ENCODE data around the gene C2orf15. TPM values are rescaled to one million over a fixed set of nuclear protein-coding genes. Genes with fewer than 3 reads are reported as not detected.
"Not testable (repeated sequence)": the region's sequence is repeated elsewhere in the genome, so short reads cannot be mapped to it uniquely, and the experiment has no call there.

Gene C2orf15
- total RNA-seq, 1 donor from 2014 or later = 1.1 TPM

DNA sequence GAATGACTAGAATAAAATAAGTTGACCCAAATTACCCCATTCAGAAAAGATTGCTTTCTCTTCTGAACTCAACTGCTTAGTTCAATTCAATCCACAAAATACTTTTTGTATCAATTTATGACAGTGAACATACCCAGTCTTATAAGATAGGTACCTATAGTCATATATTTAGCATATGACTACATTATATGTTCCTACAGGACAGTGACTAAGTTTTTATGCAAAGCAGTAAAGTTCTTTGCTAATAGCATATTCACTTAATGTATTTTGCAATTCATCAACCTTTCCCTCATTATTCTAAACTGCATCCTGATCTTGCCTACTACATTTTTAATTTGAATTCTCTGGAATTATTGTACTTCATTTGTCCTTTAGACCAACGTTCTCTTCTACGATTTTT lies 30.3 kb upstream of the C2orf15 start:
- no peaks in the 10 kb centered on the region for H3K36me3 ChIP-seq
- no peak overlapping the region for H3K4me3 ChIP-seq
- intact Hi-C loops (cut with DNase I) = no loop called here
- ATAC-seq = no peak
- no peaks in the 10 kb centered on the region for H3K4me1 ChIP-seq
- H3K27ac ChIP-seq = no peak overlapping the region
- H3K27me3 ChIP-seq = no peaks in the 10 kb centered on the region
- H3K9me3 ChIP-seq = no peaks in the 10 kb centered on the region
- TF ChIP-seq CTCF (IDR thresholded peaks at IDR 0.05) = no peak
- DNase-seq = no peak

DNA sequence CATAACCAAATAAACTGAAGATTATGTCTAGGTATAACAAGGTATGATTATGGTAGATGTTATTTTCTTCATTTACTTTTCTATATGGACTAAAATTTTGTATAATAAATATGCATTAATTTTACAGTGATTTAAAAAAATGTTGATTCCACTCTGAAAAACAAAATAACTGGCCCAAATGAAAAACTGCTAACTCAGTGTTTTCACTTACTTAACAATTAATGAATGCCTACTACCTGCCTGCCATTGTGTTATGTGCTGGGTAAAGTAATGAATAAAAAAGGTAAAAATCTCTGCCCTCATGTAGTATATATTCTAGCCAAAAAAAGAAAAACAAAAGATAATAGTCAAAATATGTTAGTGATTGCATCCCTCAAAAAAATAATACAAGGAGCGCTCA lies 29.6 kb upstream of the C2orf15 start:
- DNase-seq (no peak), ATAC-seq (no peak)
- Histone ChIP-seq H3K9me3 (no peaks in the 10 kb centered on the region), H3K4me3 (no peak overlapping the region), H3K4me1 (no peaks in the 10 kb centered on the region), H3K27ac (no peak overlapping the region), H3K36me3 (no peaks in the 10 kb centered on the region), H3K27me3 (no peaks in the 10 kb centered on the region)
- TF ChIP-seq CTCF (IDR thresholded peaks at IDR 0.05) = no peak
- intact Hi-C loops (cut with DNase I) = no loop called here

DNA sequence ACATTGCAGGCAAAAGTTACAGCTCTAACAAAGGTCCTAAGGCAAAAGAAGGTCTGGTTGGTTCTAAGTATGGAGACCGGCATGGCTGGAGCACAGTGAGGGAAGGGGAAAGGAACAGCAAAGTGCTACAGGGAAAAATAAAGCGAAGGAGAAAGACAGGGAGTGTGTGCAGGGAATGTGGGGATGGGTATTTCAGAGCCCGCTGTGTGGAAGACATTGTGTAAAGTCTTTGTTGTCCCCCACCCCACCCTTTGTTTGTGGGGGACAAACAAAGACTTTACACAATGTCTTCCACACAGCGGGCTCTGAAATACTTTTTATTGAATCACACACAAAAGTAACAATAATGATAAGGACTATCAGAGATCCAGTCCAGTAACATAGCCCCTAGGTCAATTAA lies 28.9 kb upstream of the C2orf15 start:
- ATAC-seq (no peak), DNase-seq (no peak)
- Histone ChIP-seq H3K27ac (no peak overlapping the region), H3K27me3 (no peaks in the 10 kb centered on the region), H3K36me3 (no peaks in the 10 kb centered on the region), H3K9me3 (no peaks in the 10 kb centered on the region), H3K4me1 (no peaks in the 10 kb centered on the region), H3K4me3 (no peak overlapping the region)
- no peak for TF ChIP-seq CTCF (IDR thresholded peaks at IDR 0.05)
- intact Hi-C loops (cut with DNase I) = no loop called here

- H3K27me3 ChIP-seq = no peaks in the 10 kb centered on the region
- intact Hi-C loops (cut with DNase I) = no loop called here
- no peak overlapping the region for H3K4me3 ChIP-seq
- DNase-seq = no peak
- H3K9me3 ChIP-seq = no peaks in the 10 kb centered on the region
- no peak overlapping the region for H3K27ac ChIP-seq
- no peak for ATAC-seq
- peaks cover 3% of the 10 kb centered on the region for H3K36me3 ChIP-seq
- no peaks in the 10 kb centered on the region for H3K4me1 ChIP-seq
- no peak for TF ChIP-seq CTCF (IDR thresholded peaks at IDR 0.05)
These were observed 13.5 kb upstream of the C2orf15 start for GRCh38 chr2:99127981-99128380.

- H3K27me3 ChIP-seq; H3K36me3 ChIP-seq; H3K4me3 ChIP-seq; H3K27ac ChIP-seq; H3K9me3 ChIP-seq; intact Hi-C loops (cut with DNase I); H3K4me1 ChIP-seq; DNase-seq; ATAC-seq: not testable (repeated sequence)
These were observed 6.4 kb upstream of the C2orf15 start for GRCh38 chr2:99135044-99135556.

DNA sequence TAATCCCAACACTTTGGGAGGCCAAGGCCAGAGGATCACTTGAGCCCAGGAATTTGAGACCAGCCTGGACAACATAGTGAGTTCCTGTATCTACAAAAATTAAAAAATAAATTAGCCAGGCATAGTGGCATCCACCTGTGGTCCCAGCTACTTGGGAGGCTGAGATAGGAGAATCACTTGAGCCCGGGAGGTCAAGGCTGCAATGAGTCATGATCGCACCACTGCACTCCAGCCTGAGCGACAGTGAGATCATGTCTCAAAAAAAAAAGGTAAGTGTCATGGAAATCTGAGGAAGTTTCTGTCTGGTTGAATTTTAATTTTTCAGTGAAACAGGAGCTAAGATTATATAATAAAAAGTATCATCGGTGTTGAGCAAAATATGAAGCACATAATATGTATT lies 2.5 kb upstream of the C2orf15 start:
- Histone ChIP-seq H3K36me3 (no peaks in the 10 kb centered on the region), H3K9me3 (no peaks in the 10 kb centered on the region), H3K27me3 (no peaks in the 10 kb centered on the region), H3K4me1 (peaks cover 16% of the 10 kb centered on the region), H3K4me3 (no peak overlapping the region), H3K27ac (no peak overlapping the region)
- ATAC-seq = no peak
- no peak for TF ChIP-seq CTCF (IDR thresholded peaks at IDR 0.05)
- DNase-seq = no peak
- intact Hi-C loops (cut with DNase I) = no loop called here
